Measurements from ENCODE around the gene CBLC. TPM values are rescaled to one million over a fixed set of nuclear protein-coding genes. Genes with fewer than 3 reads are reported as not detected.
"Not testable (repeated sequence)": the region's sequence is repeated elsewhere in the genome, so short reads cannot be mapped to it uniquely, and the experiment has no call there.

CBLC gene
- total RNA-seq, 1 experiment from 2014 or later = not detected

GRCh38 chr19:44834399-44834798 lies 56.7 kb downstream of the CBLC start:
- in situ Hi-C loops (cut with HindIII; ENCODE audit: low pct_unique_long_range_greater_than_20kb, low sequenced_read_pairs); DNase-seq (ENCODE audit: low read depth): not testable (repeated sequence)

- in situ Hi-C loops (cut with HindIII; ENCODE audit: low pct_unique_long_range_greater_than_20kb, low sequenced_read_pairs) = no loop called here
- no peak for DNase-seq (ENCODE audit: low read depth)
Measured at GRCh38 chr19:44839276-44839675, 61.6 kb downstream of the CBLC start.

GRCh38 chr19:44840811-44841210 lies 63.1 kb downstream of the CBLC start:
- DNase-seq (ENCODE audit: low read depth) = no peak
- in situ Hi-C loops (cut with HindIII; ENCODE audit: low pct_unique_long_range_greater_than_20kb, low sequenced_read_pairs) = no loop called here

GRCh38 chr19:44841231-44841630 lies 63.5 kb downstream of the CBLC start:
- DNase-seq (ENCODE audit: low read depth) = no peak
- in situ Hi-C loops (cut with HindIII; ENCODE audit: low pct_unique_long_range_greater_than_20kb, low sequenced_read_pairs) = no loop called here

GRCh38 chr19:44845286-44845611 lies 67.6 kb downstream of the CBLC start:
- in situ Hi-C loops (cut with HindIII; ENCODE audit: low pct_unique_long_range_greater_than_20kb, low sequenced_read_pairs) = no loop called here
- no peak for DNase-seq (ENCODE audit: low read depth)

GRCh38 chr19:44845612-44846454 lies 68.1 kb downstream of the CBLC start, which contains the start of gene NECTIN2:
Gene NECTIN2, plus strand, starts transcription at chr19:44846297. Its CDS starts 229 bp downstream, at chr19:44846526.
- DNase-seq (ENCODE audit: low read depth) = peak; percentile 96
- in situ Hi-C loops (cut with HindIII; ENCODE audit: low pct_unique_long_range_greater_than_20kb, low sequenced_read_pairs) = no loop called here

GRCh38 chr19:44846455-44847143 lies 68.9 kb downstream of the CBLC start:
- DNase-seq (ENCODE audit: low read depth) = no peak
- in situ Hi-C loops (cut with HindIII; ENCODE audit: low pct_unique_long_range_greater_than_20kb, low sequenced_read_pairs) = no loop called here

- no peak for DNase-seq (ENCODE audit: low read depth)
- in situ Hi-C loops (cut with HindIII; ENCODE audit: low pct_unique_long_range_greater_than_20kb, low sequenced_read_pairs) = no loop called here
Measured at GRCh38 chr19:44847144-44848035, 69.7 kb downstream of the CBLC start.

- DNase-seq (ENCODE audit: low read depth) = no peak
- in situ Hi-C loops (cut with HindIII; ENCODE audit: low pct_unique_long_range_greater_than_20kb, low sequenced_read_pairs) = no loop called here
Measured at GRCh38 chr19:44848036-44848811, 70.5 kb downstream of the CBLC start.

- in situ Hi-C loops (cut with HindIII; ENCODE audit: low pct_unique_long_range_greater_than_20kb, low sequenced_read_pairs) = no loop called here
- no peak for DNase-seq (ENCODE audit: low read depth)
Measured at GRCh38 chr19:44848812-44849447, 71.2 kb downstream of the CBLC start.

Other genes starting within 250 kb of the CBLC start
- not detected in 2 replicates for gene CEACAM20, start 248.2 kb upstream of the CBLC start, total RNA-seq (2014; rRNA removed; shearing (Covaris generic); ENCODE audit: low replicate concordance)
- gene IGSF23, start 164.3 kb upstream of the CBLC start, total RNA-seq (2014; rRNA removed; shearing (Covaris generic); ENCODE audit: low replicate concordance) = not detected in 2 replicates
- 80.5 and 93.9 TPM in 2 replicates for gene PVR, start 134.0 kb upstream of the CBLC start, total RNA-seq (2014; rRNA removed; shearing (Covaris generic); ENCODE audit: low replicate concordance)
- gene CEACAM19, start 106.4 kb upstream of the CBLC start, total RNA-seq (2014; rRNA removed; shearing (Covaris generic); ENCODE audit: low replicate concordance) = not detected in 2 replicates
- gene CEACAM16, start 78.7 kb upstream of the CBLC start, total RNA-seq (2014; rRNA removed; shearing (Covaris generic); ENCODE audit: low replicate concordance) = not detected in 2 replicates
- 0.95 and 4.2 TPM in 2 replicates for gene BCL3, start 29.2 kb upstream of the CBLC start, total RNA-seq (2014; rRNA removed; shearing (Covaris generic); ENCODE audit: low replicate concordance)
- gene BCAM, start 31.2 kb downstream of the CBLC start, total RNA-seq (2014; rRNA removed; shearing (Covaris generic); ENCODE audit: low replicate concordance) = 67.7 and 79.1 TPM in 2 replicates
- gene NECTIN2, start 68.4 kb downstream of the CBLC start, total RNA-seq (2014; rRNA removed; shearing (Covaris generic); ENCODE audit: low replicate concordance) = 90.0 and 91.5 TPM in 2 replicates
- gene TOMM40, start 113.4 kb downstream of the CBLC start, total RNA-seq (2014; rRNA removed; shearing (Covaris generic); ENCODE audit: low replicate concordance) = 228 and 263 TPM in 2 replicates
- 1.8 and 6.7 TPM in 2 replicates for gene APOE, start 127.9 kb downstream of the CBLC start, total RNA-seq (2014; rRNA removed; shearing (Covaris generic); ENCODE audit: low replicate concordance)
- 6.1 and 24.1 TPM in 2 replicates for gene APOC1, start 136.7 kb downstream of the CBLC start, total RNA-seq (2014; rRNA removed; shearing (Covaris generic); ENCODE audit: low replicate concordance)
- gene APOC4, start 164.3 kb downstream of the CBLC start, total RNA-seq (2014; rRNA removed; shearing (Covaris generic); ENCODE audit: low replicate concordance) = not detected in 2 replicates
- not detected in 2 replicates for gene APOC2, start 168.2 kb downstream of the CBLC start, total RNA-seq (2014; rRNA removed; shearing (Covaris generic); ENCODE audit: low replicate concordance)
- 10.9 and 24.3 TPM in 2 replicates for gene CLPTM1, start 177.5 kb downstream of the CBLC start, total RNA-seq (2014; rRNA removed; shearing (Covaris generic); ENCODE audit: low replicate concordance)
- gene RELB, start 223.6 kb downstream of the CBLC start, total RNA-seq (2014; rRNA removed; shearing (Covaris generic); ENCODE audit: low replicate concordance) = 24.8 and 41.4 TPM in 2 replicates